Activated CD8-positive, alpha-beta memory T cell treated with anti-CD3 and anti-CD28 coated beads for 1 hour (primary cell): ENCODE results near the gene CDKN2B-AS1.
"Not testable (repeated sequence)": the region's sequence is repeated elsewhere in the genome, so short reads cannot be mapped to it uniquely, and the experiment has no call there.

Experiments
- DNase-seq, 2 donors: peaks; one replicate each; pipeline ENCODE4 v3.0.0-alpha.2; 2020; ENCODE audit warnings: low read depth in 1 of 2; ENCODE audit errors: extremely low read depth in 1 of 2

The CDKN2B-AS1 gene

GRCh38 chr9:22043928-22044327 is 49.3 kb downstream of the CDKN2B-AS1 start:
- no peak for DNase-seq

DNA sequence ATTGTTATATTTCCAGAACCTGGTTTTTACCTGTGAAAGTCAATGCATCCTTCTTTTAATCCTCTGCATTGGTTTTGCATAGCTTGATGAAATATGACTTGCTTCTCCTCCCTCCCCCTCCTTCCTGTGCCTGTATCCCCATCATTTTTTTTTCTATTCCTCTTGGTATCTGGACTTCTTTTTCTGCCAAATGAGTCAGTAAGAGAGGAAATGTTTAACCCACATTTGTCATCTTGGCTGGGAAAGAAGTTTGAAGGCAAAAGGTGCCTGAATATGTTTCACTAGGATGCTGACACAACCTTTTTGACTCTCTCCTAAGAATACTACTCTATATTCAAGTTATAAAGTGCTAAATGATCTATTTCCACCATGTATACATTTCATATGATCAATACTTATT is 50.0 kb downstream of the CDKN2B-AS1 start:
- DNase-seq = no peak

GRCh38 chr9:22045423-22045822 is 50.8 kb downstream of the CDKN2B-AS1 start:
- no peak for DNase-seq

DNA sequence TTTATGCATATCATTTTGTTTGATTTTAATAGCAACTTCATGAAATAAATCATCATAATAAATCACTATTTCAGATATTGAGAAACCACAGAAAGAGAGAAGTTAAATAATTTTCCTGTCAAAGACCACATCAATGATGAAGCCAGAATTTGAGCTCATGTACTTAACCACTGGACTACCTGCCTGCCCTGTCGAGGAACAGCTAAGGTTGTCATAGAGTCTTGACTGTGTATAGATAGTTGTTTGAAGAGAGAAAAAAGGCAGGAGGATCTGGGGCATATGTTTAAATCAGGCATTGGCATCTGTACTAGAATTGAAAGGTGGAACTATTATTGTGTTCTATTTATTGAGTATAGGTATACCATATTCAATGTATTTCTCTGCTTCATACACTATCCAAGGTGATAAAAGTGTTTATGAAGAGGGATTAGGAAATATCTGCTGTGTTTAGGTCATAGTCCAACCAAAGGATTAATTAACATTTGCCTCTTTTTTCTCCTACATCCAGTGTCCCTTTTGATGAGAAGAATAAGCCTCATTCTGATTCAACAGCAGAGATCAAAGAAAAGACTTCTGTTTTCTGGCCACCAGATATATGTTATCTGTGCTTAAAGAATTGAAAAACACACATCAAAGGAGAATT is 51.8 kb downstream of the CDKN2B-AS1 start:
- no peak for DNase-seq

DNA sequence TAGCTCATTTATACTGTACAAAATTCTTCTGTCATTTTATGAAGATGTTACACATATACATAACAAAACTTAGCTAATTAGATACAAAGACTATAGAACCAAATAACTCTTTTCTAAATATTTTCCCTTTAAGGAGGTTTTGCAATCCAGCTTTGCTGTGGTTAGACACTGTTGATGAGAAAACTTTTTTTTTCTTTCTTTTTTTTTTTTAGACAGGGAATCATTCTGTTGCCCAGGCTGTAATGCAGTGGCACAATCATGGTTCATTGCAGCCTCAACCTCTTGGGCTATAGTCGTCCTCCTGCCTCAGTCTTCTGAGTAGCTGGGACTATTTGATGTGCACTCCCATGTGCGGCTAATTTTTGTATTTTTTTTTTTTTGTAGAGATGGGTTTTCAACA is 53.0 kb downstream of the CDKN2B-AS1 start:
- DNase-seq = no peak

- no peak for DNase-seq
Measured at GRCh38 chr9:22049411-22049810, 54.8 kb downstream of the CDKN2B-AS1 start.

GRCh38 chr9:22050924-22051323 is 56.3 kb downstream of the CDKN2B-AS1 start:
- DNase-seq = no peak

DNA sequence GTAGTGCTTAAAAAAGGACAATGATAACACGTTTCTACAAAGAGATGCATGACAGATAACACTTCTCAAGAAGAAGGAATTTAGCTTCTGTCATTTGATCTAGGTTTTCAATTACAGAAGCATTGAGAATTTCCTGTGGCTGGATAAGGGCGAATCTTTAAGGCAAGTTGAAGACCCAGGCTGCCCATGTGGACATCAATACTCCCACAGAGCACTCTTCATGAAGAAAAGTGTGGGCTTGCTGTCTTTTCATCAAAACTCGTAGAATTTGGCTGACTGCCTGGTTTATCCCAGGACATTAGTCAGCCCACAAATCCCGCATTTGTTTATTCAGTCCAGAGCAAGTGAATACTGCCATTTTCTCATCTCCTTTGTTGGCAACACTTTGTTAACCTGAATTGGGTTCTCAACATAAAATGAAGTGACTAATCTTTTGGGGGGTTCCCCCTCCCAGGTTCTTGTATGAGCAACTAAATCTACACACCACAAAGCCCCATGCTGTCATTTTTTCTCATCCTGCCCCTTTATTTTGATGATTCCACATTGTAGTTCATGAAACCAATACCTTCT is 57.9 kb downstream of the CDKN2B-AS1 start:
- DNase-seq = no peak

- no peak for DNase-seq
Measured at GRCh38 chr9:22053178-22053577, 58.6 kb downstream of the CDKN2B-AS1 start.

GRCh38 chr9:22054076-22054475 is 59.5 kb downstream of the CDKN2B-AS1 start:
- no peak for DNase-seq

- DNase-seq = no peak
Measured at GRCh38 chr9:22054529-22054928, 59.9 kb downstream of the CDKN2B-AS1 start.

DNA sequence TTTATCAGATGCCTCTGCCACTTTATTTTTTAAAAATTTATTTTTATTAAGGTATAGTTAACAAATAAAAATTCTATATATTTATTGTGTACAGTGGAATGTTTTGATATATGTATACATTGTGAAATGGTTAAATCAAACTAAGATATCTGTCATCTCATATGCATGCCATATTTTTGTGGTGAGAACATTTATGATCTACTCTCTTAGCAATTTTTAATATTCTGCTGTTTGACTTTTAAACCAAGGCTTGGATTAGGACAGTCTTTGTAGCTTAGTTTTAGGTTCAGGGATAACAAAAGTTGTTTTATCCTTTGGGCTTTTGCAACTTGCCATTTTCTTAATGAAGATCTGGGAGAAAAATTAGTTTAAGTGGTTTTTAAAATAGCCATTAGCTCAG is 60.5 kb downstream of the CDKN2B-AS1 start:
- DNase-seq = no peak

GRCh38 chr9:22056402-22056801 is 61.8 kb downstream of the CDKN2B-AS1 start:
- DNase-seq = no peak

GRCh38 chr9:22057972-22058371 is 63.4 kb downstream of the CDKN2B-AS1 start:
- DNase-seq = not testable (repeated sequence)

DNA sequence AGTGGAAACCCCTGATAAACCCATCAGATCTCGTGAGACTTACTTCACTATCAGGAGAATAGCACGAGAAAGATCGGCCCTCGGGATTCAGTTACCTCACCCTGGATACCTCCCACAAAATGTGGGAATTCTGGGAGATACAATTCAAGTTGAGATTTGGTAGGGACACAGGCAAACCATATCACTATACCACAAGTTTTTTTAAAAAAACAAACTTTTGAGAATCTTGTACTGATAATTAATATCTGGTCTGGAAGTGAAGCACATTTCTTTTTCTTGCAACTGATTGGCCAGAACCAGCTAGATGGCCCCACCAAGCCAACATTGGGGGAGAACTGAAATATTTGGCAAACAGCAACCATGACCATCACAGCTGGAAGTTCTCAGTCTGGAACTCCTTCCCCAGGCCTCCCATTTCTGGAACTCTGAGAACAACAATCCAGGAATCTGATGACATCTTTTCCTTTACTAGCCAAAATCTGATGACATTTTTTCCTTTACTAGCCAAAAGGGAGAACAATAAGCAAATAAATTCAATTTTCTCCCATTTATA is 66.3 kb downstream of the CDKN2B-AS1 start:
- DNase-seq = no peak

DNA sequence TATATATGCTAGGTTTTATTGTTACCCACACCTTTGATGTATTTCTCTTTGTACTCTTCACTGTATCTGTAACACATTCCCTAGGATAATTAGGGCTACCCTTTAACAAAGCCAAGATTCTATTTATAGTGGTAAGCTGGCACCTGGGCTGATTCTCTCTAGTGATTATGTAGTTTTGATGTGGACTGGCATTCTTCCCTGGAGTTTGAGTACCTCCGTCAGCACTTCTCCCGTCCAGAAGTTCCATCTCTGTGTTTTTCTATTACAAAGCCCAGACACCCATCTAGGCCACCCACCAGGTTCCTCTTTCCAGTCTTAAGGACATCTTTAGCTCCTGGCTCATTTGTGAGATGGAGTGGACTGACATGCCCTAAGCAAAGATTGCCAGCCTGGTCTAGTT is 70.4 kb downstream of the CDKN2B-AS1 start:
- DNase-seq = no peak

DNA sequence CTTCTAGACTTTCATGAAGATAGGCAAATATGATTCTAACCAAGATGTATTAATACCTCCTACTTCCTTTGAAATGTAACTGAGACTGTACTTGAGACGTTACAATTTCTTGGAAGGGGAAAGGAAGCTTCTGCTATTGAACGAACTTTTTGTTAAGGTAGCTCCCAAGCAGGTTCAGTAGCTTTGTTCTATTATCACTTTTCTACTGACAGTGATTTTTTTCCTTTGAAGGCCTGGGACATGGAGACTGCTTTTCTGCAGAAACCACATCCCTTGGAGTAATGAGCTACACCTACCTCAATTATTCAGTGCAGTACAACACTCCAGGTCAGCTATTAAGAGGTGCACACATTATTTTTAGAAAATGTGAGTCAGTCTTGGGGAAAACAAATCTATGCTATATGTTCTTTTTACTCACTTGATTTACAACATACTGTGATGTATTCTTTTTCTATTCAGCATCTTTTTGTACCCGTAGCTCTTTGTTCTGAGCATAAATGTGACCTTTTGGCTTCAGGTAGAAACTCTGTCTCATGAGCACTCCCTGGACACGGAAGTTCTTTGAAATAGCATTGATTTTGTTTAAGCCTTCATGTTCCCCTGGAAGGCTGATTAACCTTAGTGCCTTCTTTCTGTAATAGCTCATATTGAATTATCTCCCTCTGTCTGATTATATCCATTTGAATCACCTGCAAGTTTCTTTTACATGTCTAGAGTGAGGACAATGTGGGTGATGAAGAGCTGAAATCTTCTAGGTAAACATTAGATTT is 71.0 kb downstream of the CDKN2B-AS1 start:
- DNase-seq = no peak

- DNase-seq = no peak
Measured at GRCh38 chr9:22067196-22067595, 72.6 kb downstream of the CDKN2B-AS1 start.

GRCh38 chr9:22068369-22068768 is 73.8 kb downstream of the CDKN2B-AS1 start:
- DNase-seq = no peak

- no peak for DNase-seq
Measured at GRCh38 chr9:22073349-22073748, 78.8 kb downstream of the CDKN2B-AS1 start.

DNA sequence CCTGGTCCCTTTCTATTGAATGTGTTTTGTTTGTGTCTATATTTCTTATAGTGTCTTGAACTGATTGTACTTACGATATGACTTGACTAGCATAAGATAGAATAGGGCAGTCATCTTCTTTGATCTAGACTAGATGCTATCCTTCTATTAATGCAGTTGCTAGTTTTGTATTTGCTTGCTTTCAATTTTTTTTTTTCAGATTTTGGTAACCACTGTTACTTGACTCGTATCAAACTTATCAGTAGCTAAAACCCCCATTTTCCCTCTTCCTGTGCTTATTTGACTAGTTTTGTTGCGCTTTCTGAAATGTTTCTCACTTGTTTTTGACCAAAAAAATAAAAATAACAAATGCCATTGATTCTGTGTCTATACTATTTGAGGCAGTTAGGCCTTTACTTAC is 83.5 kb downstream of the CDKN2B-AS1 start:
- DNase-seq = no peak

DNA sequence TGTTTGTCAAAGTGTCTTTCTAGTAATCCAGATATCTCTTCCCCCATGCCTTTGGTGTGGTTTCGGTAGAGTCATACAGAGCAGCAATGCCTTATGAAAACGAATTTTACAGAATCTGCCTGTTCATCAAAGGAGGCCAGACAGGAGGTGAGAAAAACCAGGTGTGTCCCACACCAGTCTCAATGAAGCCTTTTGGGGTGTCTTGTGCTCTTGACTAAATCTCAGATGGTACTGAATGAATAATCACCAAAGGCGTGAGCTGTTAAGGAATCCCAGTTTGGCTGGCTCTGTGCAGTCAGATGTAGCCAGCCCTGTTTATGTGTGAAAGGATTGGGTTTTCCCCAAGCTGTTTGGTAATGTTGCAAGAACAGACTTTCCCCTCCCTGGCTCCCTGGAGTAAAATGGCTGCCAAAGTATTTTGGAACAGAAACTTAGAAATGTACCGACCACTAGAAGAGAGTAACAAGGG is 85.3 kb downstream of the CDKN2B-AS1 start:
- no peak for DNase-seq
